Endothelial cell of umbilical vein (primary cell): ENCODE results near the gene WIPF3. TPM values are rescaled to one million over a fixed set of nuclear protein-coding genes. Genes with fewer than 3 reads are reported as not detected.

Source experiments
- BruUV-seq: library from RNA; stranded (reverse); fragments of 400-500 nt; replicated peaks from 2 replicates; lab custom pipeline; 2021; lab: Mats Ljungman, UMichigan
- CTCF ChIA-PET: fragments of 300-600, 350-600 bp; sonication (Branson Sonifier 250); formaldehyde crosslinking; loops from one replicate; lab custom pipeline; 2021; ENCODE audit warnings: antibody characterized with exemption, inconsistent platforms; lab: Charles Lee
- POLR2A ChIA-PET: fragments of 300-600, 350-600 bp; sonication (Branson Sonifier 250); formaldehyde crosslinking; loops from one replicate; lab custom pipeline; 2021; ENCODE audit warnings: antibody characterized with exemption, inconsistent platforms; lab: Charles Lee
- DNase-seq: peaks from one replicate; pipeline ENCODE4 v3.0.0-alpha.2; 2011; ENCODE audit warnings: low read depth, low spot score
- FAIRE-seq: peaks from 2 replicates; lab custom pipeline; 2011; peaks lifted over from hg19 to GRCh38; lab: Jason Lieb, UNC
- H2AFZ ChIP-seq: 2 replicates; pipeline ENCODE4 v1.6.0; 2012; ENCODE audit warnings: low read depth, low read length, control low read depth, inconsistent platforms
- H3K27ac ChIP-seq: 2 replicates; pipeline ENCODE4 v1.5.1; 2011; ENCODE audit warnings: low read depth, mild to moderate bottlenecking, control low read depth, low read length, moderate library complexity; ENCODE audit not compliant: insufficient read depth
- H3K27me3 ChIP-seq, 2 experiments: 2 replicates each; pipeline versions ENCODE4 v1.6.0 to v1.6.1; 2011; ENCODE audit warnings: low read length in 2 of 2, mixed read lengths in 1 of 2; ENCODE audit not compliant: control insufficient read depth in 2 of 2, insufficient read depth in 2 of 2
- H3K36me3 ChIP-seq, 2 experiments: 2 replicates in 1 of 2; 3 replicates in 1 of 2; pipeline ENCODE4 v1.5.1; 2011; ENCODE audit warnings: low read length in 2 of 2, mild to moderate bottlenecking in 1 of 2, moderate library complexity in 1 of 2; ENCODE audit not compliant: control insufficient read depth in 2 of 2, insufficient read depth in 2 of 2; ENCODE audit errors: extremely low read depth in 1 of 2
- H3K4me1 ChIP-seq: 3 replicates; pipeline ENCODE4 v1.5.1; 2011; ENCODE audit warnings: mild to moderate bottlenecking, low read length; ENCODE audit not compliant: control insufficient read depth, insufficient read depth; ENCODE audit errors: extremely low read depth
- H3K4me2 ChIP-seq: 2 replicates; pipeline ENCODE4 v1.6.1; 2011; ENCODE audit warnings: low read length, control low read depth, mixed read lengths; ENCODE audit not compliant: insufficient read depth
- H3K4me3 ChIP-seq, 3 experiments: fragments of 200-600 bp in 1 of 3; sonication (generic), shearing (Covaris generic) in 1 of 3; replicated peaks in 1 of 3; 2 replicates each; pipeline ENCODE4 v1.5.1; 2011 to 2016; ENCODE audit warnings: control low read depth in 3 of 3, low read length in 3 of 3, mild to moderate bottlenecking in 2 of 3, inconsistent platforms in 1 of 3, low read depth in 1 of 3, moderate library complexity in 1 of 3; ENCODE audit not compliant: insufficient read depth in 1 of 3
- H3K79me2 ChIP-seq: 2 replicates; pipeline ENCODE4 v1.6.0; 2012; ENCODE audit warnings: low read length, inconsistent platforms; ENCODE audit not compliant: control insufficient read depth, insufficient read depth
- H3K9ac ChIP-seq: replicated peaks from 2 replicates; pipeline ENCODE3; 2011; ENCODE audit warnings: low read length, control low read depth; ENCODE audit not compliant: insufficient read depth; ENCODE audit errors: extremely low read depth
- H3K9me1 ChIP-seq: replicated peaks from 3 replicates; pipeline ENCODE4 v1.6.0; 2011; ENCODE audit warnings: mild to moderate bottlenecking, low read length; ENCODE audit not compliant: control insufficient read depth, insufficient read depth; ENCODE audit errors: extremely low read depth
- H3K9me3 ChIP-seq: replicated peaks from 2 replicates; pipeline ENCODE4 v1.5.1; 2012; ENCODE audit warnings: low read length, inconsistent platforms; ENCODE audit not compliant: control insufficient read depth, insufficient read depth
- H4K20me1 ChIP-seq: replicated peaks from 2 replicates; pipeline ENCODE3; 2011; ENCODE audit warnings: mild to moderate bottlenecking, low read length; ENCODE audit not compliant: control insufficient read depth, insufficient read depth; ENCODE audit errors: extremely low read depth
- EZH2 ChIP-seq: IDR thresholded peaks from 2 replicates; pipeline ENCODE4 v1.6.1; 2012; ENCODE audit warnings: borderline replicate concordance, low read depth, mild to moderate bottlenecking, moderate library complexity, low read length, inconsistent platforms; ENCODE audit not compliant: severe bottlenecking
- FOS ChIP-seq: IDR thresholded peaks from 2 replicates; pipeline ENCODE4 v1.6.1; 2011; ENCODE audit warnings: mild to moderate bottlenecking, low read length, moderate library complexity, borderline replicate concordance; ENCODE audit not compliant: insufficient read depth
- GATA2 ChIP-seq: IDR thresholded peaks from 2 replicates; pipeline ENCODE4 v1.7.0; 2011; ENCODE audit warnings: low read depth, mild to moderate bottlenecking, moderate library complexity, mixed read lengths, low read length; ENCODE audit not compliant: insufficient read length, insufficient read depth
- JUN ChIP-seq: IDR thresholded peaks from 2 replicates; pipeline ENCODE4 v1.6.1; 2011; ENCODE audit warnings: borderline replicate concordance, low read depth; ENCODE audit not compliant: insufficient read length, insufficient read depth
- MYC ChIP-seq: IDR thresholded peaks from one replicate; pipeline ENCODE4 v1.6.1; 2011; ENCODE audit warnings: mild to moderate bottlenecking, low read depth, low read length
- POLR2A ChIP-seq: IDR thresholded peaks from 2 replicates; pipeline ENCODE4 v1.6.1; 2012; ENCODE audit warnings: low read depth, mild to moderate bottlenecking, control low read depth, low read length
- POLR2AphosphoS5 ChIP-seq: IDR thresholded peaks from 2 replicates; pipeline ENCODE4 v1.6.1; 2012; ENCODE audit warnings: low read depth, mild to moderate bottlenecking, control low read depth, low read length, moderate library complexity; ENCODE audit not compliant: insufficient read depth
- dilution Hi-C: fragments of 300-500 bp; cut with MboI; formaldehyde crosslinking; loops from one replicate; pipeline ENCODE4 v1.15.0; 2019; ENCODE audit warnings: low sequenced_read_pairs; ENCODE audit not compliant: extremely low pct_ligation_motif_present
- intact Hi-C: fragments of 100-400 bp; cut with micrococcal nuclease; formaldehyde crosslinking; loops from one replicate; pipeline ENCODE4 v1.10.0; 2022
- polyA plus RNA-seq, 4 experiments: library from polyadenylated mRNA; depleted of rRNA in 3 of 4; stranded (reverse) in 3 of 4; unstranded in 1 of 4; fragments of >200 nt; gene quantifications; 2 replicates each; pipeline versions ENCODE4 v1.2.1 to v1.2.3, GENCODE V29; 2011 to 2012; ENCODE audit warnings: missing spikeins in 1 of 4
- total RNA-seq: library from RNA; stranded (reverse); gene quantifications from 2 replicates; pipeline ENCODE4 v1.2.3, GENCODE V29; 2021
- TF ChIP-seq, protein P1 (sequence below): IDR thresholded peaks from 2 replicates; pipeline ENCODE4 v1.6.1; 2011; ENCODE audit not compliant: insufficient read depth, insufficient read length
- TF ChIP-seq, protein P2 (sequence below), 2 donors: IDR thresholded peaks; 1 replicate in 1 of 2; 2 replicates in 1 of 2; pipeline ENCODE4 v1.5.1; 2011; ENCODE audit warnings: low read length in 2 of 2, mild to moderate bottlenecking in 2 of 2, moderate library complexity in 2 of 2, control low read depth in 1 of 2, inconsistent platforms in 1 of 2, low read depth in 1 of 2; ENCODE audit not compliant: insufficient read depth in 1 of 2; ENCODE audit errors: extremely low read depth in 1 of 2

WIPF3 gene
- total and polyA plus RNA-seq, 2 donors (not counting 3 experiments of a cell fraction or from before 2014, with no cell fraction given) = 0.01 to 0.35 TPM

DNA sequence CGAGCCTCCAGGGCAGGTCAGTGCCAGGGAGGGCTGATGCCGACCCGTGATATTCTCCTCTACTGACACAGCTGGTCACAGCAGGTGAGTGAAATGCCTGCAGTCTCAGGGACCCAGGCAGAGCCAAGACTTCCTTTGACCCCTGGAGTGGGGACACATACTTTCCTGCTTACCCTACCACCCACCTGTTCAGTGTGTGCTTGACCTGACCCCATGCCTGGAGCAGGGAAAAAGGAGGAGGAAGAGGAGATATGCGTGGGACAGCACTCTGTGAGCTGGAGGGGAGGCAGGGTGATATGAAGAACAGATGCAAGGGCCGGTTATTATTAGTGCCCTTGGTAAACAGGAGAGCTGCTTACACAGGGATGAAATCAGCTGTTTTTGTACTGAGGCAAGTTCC is 40.8 kb upstream of the WIPF3 start:
- intact Hi-C loops (no loop called here), dilution Hi-C loops (no loop called here)
- DNase-seq = no peak
- Histone ChIP-seq H3K4me2 (no peak overlapping the region), H3K4me1 (no peaks in the 10 kb centered on the region), H3K79me2 (no peaks in the 10 kb centered on the region), H3K36me3 (no peaks in the 10 kb centered on the region), H4K20me1 (no peaks in the 10 kb centered on the region), H2AFZ (no peak overlapping the region), H3K27ac (no peak overlapping the region), H3K27me3 (peaks cover 2 to 7% of the 10 kb centered on the region in 2 experiments), H3K9me3 (no peaks in the 10 kb centered on the region), H3K9me1 (no peaks in the 10 kb centered on the region), H3K9ac (no peak overlapping the region), H3K4me3 (no peak overlapping the region)
- no TSS peak for BruUV-seq
- TF ChIP-seq EZH2 = no peak
- no peak for TF ChIP-seq MYC
- TF ChIP-seq, protein P1, sequence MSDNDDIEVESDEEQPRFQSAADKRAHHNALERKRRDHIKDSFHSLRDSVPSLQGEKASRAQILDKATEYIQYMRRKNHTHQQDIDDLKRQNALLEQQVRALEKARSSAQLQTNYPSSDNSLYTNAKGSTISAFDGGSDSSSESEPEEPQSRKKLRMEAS = no peak
- TF ChIP-seq POLR2A = no peak
- no peak for TF ChIP-seq GATA2
- ChIA-PET CTCF (interaction anchor here (1.4 kb wide), 1 partner anchor 11 kb away, joined by 3 read pairs; no protein-coding TSS in a partner anchor), POLR2A (no interaction called here)
- no peak for FAIRE-seq

DNA sequence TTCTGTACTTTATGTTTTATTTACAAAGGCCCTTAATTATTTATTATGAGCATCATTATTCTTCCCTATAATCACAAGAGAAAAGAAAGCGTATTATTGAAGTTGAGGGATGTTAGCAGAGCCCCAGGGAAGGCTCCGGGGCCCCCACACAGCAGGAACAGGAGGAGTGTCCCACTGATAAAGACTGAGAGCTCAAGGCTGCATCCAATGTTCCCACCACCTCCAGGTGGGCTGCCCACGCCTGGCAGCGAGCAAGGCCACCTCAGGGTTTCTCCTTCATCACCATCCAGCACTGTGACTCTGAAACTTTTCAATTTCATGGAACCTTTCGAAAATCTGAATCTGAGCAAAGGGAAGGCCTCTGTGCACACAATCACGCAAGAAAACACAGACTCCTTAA is 35.9 kb upstream of the WIPF3 start:
- BruUV-seq = no TSS peak
- H3K4me3 ChIP-seq = no peak overlapping the region
- DNase-seq (no peak), FAIRE-seq (no peak)
- H3K4me1 ChIP-seq = no peaks in the 10 kb centered on the region
- H4K20me1 ChIP-seq = no peaks in the 10 kb centered on the region
- no peaks in the 10 kb centered on the region for H3K79me2 ChIP-seq
- H2AFZ ChIP-seq = no peak overlapping the region
- H3K27ac ChIP-seq = no peak overlapping the region
- CTCF ChIA-PET = interaction anchor here (0.6 kb wide), 1 partner anchor 9 kb away, joined by 3 read pairs; no protein-coding TSS in a partner anchor
- no peaks in the 10 kb centered on the region for H3K9me3 ChIP-seq
- intact Hi-C loops (no loop called here), dilution Hi-C loops (no loop called here)
- peaks cover 2 to 10% of the 10 kb centered on the region in 2 experiments for H3K27me3 ChIP-seq
- no peak for TF ChIP-seq FOS
- no peak for TF ChIP-seq JUN
- no peak for TF ChIP-seq EZH2
- TF ChIP-seq, protein P1 = no peak
- no peak for TF ChIP-seq MYC
- TF ChIP-seq POLR2AphosphoS5 = no peak
- TF ChIP-seq, protein P2, sequence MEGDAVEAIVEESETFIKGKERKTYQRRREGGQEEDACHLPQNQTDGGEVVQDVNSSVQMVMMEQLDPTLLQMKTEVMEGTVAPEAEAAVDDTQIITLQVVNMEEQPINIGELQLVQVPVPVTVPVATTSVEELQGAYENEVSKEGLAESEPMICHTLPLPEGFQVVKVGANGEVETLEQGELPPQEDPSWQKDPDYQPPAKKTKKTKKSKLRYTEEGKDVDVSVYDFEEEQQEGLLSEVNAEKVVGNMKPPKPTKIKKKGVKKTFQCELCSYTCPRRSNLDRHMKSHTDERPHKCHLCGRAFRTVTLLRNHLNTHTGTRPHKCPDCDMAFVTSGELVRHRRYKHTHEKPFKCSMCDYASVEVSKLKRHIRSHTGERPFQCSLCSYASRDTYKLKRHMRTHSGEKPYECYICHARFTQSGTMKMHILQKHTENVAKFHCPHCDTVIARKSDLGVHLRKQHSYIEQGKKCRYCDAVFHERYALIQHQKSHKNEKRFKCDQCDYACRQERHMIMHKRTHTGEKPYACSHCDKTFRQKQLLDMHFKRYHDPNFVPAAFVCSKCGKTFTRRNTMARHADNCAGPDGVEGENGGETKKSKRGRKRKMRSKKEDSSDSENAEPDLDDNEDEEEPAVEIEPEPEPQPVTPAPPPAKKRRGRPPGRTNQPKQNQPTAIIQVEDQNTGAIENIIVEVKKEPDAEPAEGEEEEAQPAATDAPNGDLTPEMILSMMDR (IDR thresholded peaks at IDR 0.05; ENCODE audit: extremely low read depth in 1 of 2, insufficient read depth in 1 of 2, low read depth in 1 of 2, low read length in 2 of 2) = no peak
- H3K4me2 ChIP-seq = no peak overlapping the region
- no peaks in the 10 kb centered on the region for H3K36me3 ChIP-seq
- H3K9ac ChIP-seq = no peak overlapping the region
- POLR2A ChIA-PET = no interaction called here
- H3K9me1 ChIP-seq = no peaks in the 10 kb centered on the region
